GM23338 (cell line): Measurements from ENCODE around the gene PRPH2. TPM values are rescaled to one million over a fixed set of nuclear protein-coding genes. Genes with fewer than 3 reads are reported as not detected.

Source experiments
- ATAC-seq: fragments of 200-7000 bp; cut with Tn5 transposase; 3 replicates; pipeline ENCODE4 v1.9.1; 2020
- DNase-seq: peaks from one replicate; pipeline ENCODE4 v3.0.0-alpha.2; 2015; ENCODE audit warnings: low spot score
- H2AFZ ChIP-seq: fragments of 200-600 bp; sonication (generic); 2 replicates; pipeline ENCODE4 v1.8.0; 2016; ENCODE audit warnings: antibody characterized with exemption, mild to moderate bottlenecking, moderate library complexity
- H3F3A ChIP-seq: fragments of 200-600 bp; sonication (generic); replicated peaks from 2 replicates; pipeline ENCODE4 v1.8.0; 2017; ENCODE audit warnings: antibody characterized with exemption, mixed run types, low read depth
- H3K27ac ChIP-seq: fragments of 200-600 bp; sonication (generic); 2 replicates; pipeline ENCODE4 v1.6.1; 2016; ENCODE audit warnings: low read depth
- H3K27me3 ChIP-seq: fragments of 200-600 bp; sonication (generic); 2 replicates; pipeline ENCODE4 v1.8.0; 2016; ENCODE audit warnings: mild to moderate bottlenecking, mixed run types, moderate library complexity; ENCODE audit not compliant: insufficient read depth
- H3K36me3 ChIP-seq: fragments of 200-600 bp; sonication (generic); 2 replicates; pipeline ENCODE4 v1.8.0; 2016; ENCODE audit warnings: mild to moderate bottlenecking; ENCODE audit not compliant: insufficient read depth
- H3K4me1 ChIP-seq: fragments of 200-600 bp; sonication (generic); 2 replicates; pipeline ENCODE4 v1.8.0; 2016; ENCODE audit warnings: mild to moderate bottlenecking, moderate library complexity; ENCODE audit not compliant: insufficient read depth
- H3K4me2 ChIP-seq: fragments of 200-600 bp; sonication (generic); 2 replicates; pipeline ENCODE4 v1.7.1; 2017; ENCODE audit warnings: mixed run types
- H3K4me3 ChIP-seq: fragments of 200-600 bp; sonication (generic); 2 replicates; pipeline ENCODE4 v1.6.1; 2016; ENCODE audit warnings: mixed run types
- H3K79me2 ChIP-seq: fragments of 200-600 bp; sonication (generic); replicated peaks from 2 replicates; pipeline ENCODE4 v1.8.0; 2017; ENCODE audit warnings: mild to moderate bottlenecking; ENCODE audit not compliant: insufficient read depth
- H3K9me2 ChIP-seq: fragments of 200-600 bp; sonication (generic); 2 replicates; pipeline ENCODE4 v1.8.0; 2017; ENCODE audit not compliant: insufficient read depth
- H4K20me1 ChIP-seq: fragments of 200-600 bp; sonication (generic); replicated peaks from 2 replicates; pipeline ENCODE4 v1.8.0; 2017; ENCODE audit warnings: mild to moderate bottlenecking; ENCODE audit not compliant: insufficient read depth
- H3K27ac Mint-ChIP-seq: 2 replicates; pipeline ENCODE4 v1.8.0; 2020; ENCODE audit warnings: inconsistent platforms, mild to moderate bottlenecking, moderate library complexity, mixed read lengths
- H3K27me3 Mint-ChIP-seq: 3 replicates; pipeline ENCODE4 v1.8.0; 2022; ENCODE audit warnings: low read depth, mild to moderate bottlenecking, moderate library complexity, mixed read lengths, inconsistent platforms; ENCODE audit not compliant: insufficient read depth, poor library complexity
- H3K36me3 Mint-ChIP-seq: 3 replicates; pipeline ENCODE4 v1.8.0; 2021; ENCODE audit warnings: low read depth, mild to moderate bottlenecking, inconsistent platforms, moderate library complexity, mixed read lengths
- H3K4me1 Mint-ChIP-seq: 3 replicates; pipeline ENCODE4 v1.8.0; 2020; ENCODE audit warnings: mild to moderate bottlenecking, inconsistent platforms, mixed read lengths
- H3K4me3 Mint-ChIP-seq: 3 replicates; pipeline ENCODE4 v1.8.0; 2021; ENCODE audit warnings: moderate library complexity, mild to moderate bottlenecking, inconsistent platforms, mixed read lengths
- H3K9me3 Mint-ChIP-seq: 3 replicates; pipeline ENCODE4 v1.8.0; 2020; ENCODE audit warnings: moderate library complexity, mild to moderate bottlenecking, inconsistent platforms, mixed read lengths
- CREB1 ChIP-seq: fragments of 250-450 bp; sonication (Bioruptor Pico); IDR thresholded peaks from 2 replicates; pipeline ENCODE4 v1.5.0; 2020; ENCODE audit warnings: low read depth, mild to moderate bottlenecking, moderate library complexity
- CTCF ChIP-seq, 2 experiments: fragments of 200-600 bp in 1 of 2; sonication (generic) in 1 of 2; conservative IDR thresholded peaks; 2 replicates each; pipeline versions ENCODE4 v1.5.1 to v1.6.1; 2016 to 2017; ENCODE audit warnings: antibody characterized with exemption in 2 of 2, low read depth in 2 of 2, mild to moderate bottlenecking in 2 of 2, moderate library complexity in 1 of 2
- ETS1 ChIP-seq: IDR thresholded peaks from 2 replicates; pipeline ENCODE4 v1.6.1; 2016; ENCODE audit warnings: antibody characterized with exemption
- EZH2 ChIP-seq: fragments of 200-600 bp; sonication (generic); IDR thresholded peaks from one replicate; pipeline ENCODE4 v1.8.0; 2017; ENCODE audit warnings: antibody characterized with exemption, mild to moderate bottlenecking, low read depth; ENCODE audit not compliant: unreplicated experiment
- EZH2phosphoT487 ChIP-seq: fragments of 200-600 bp; sonication (generic); IDR thresholded peaks from one replicate; pipeline ENCODE4 v1.8.1; 2018; ENCODE audit warnings: antibody characterized with exemption; ENCODE audit not compliant: unreplicated experiment
- JUNB ChIP-seq: IDR thresholded peaks from one replicate; pipeline ENCODE4 v1.6.1; 2016; ENCODE audit warnings: antibody characterized with exemption; ENCODE audit not compliant: unreplicated experiment
- NANOG ChIP-seq: IDR thresholded peaks from 2 replicates; pipeline ENCODE4 v1.6.1; 2016; ENCODE audit warnings: antibody characterized with exemption, borderline replicate concordance
- POLR2AphosphoS5 ChIP-seq: IDR thresholded peaks from 2 replicates; pipeline ENCODE4 v1.6.1; 2016; ENCODE audit warnings: antibody characterized with exemption, low read depth
- REST ChIP-seq: IDR thresholded peaks from one replicate; pipeline ENCODE4 v1.6.1; 2018; ENCODE audit warnings: antibody characterized with exemption; ENCODE audit not compliant: unreplicated experiment
- STAT1 ChIP-seq: IDR thresholded peaks from one replicate; pipeline ENCODE4 v1.6.1; 2016; ENCODE audit warnings: antibody characterized with exemption; ENCODE audit not compliant: unreplicated experiment
- ZNF114 ChIP-seq: fragments of 250-450 bp; sonication (Bioruptor Pico); IDR thresholded peaks from 2 replicates; pipeline ENCODE4 v1.5.0; 2020; ENCODE audit warnings: mild to moderate bottlenecking, moderate library complexity
- ZNF331 ChIP-seq: fragments of 250-450 bp; sonication (Bioruptor Pico); IDR thresholded peaks from 2 replicates; pipeline ENCODE4 v1.5.0; 2020; ENCODE audit warnings: low read depth, mild to moderate bottlenecking, moderate library complexity
- ZNF462 ChIP-seq: fragments of 250-450 bp; sonication (Bioruptor Pico); IDR thresholded peaks from 2 replicates; pipeline ENCODE4 v1.5.0; 2020; ENCODE audit warnings: mild to moderate bottlenecking, moderate library complexity
- polyA plus RNA-seq: library from polyadenylated mRNA; unstranded; fragments of >200 nt; fragmentation: Nextera tagmentation; extraction: Ambion mirVana; gene quantifications from 2 replicates; pipeline ENCODE4 v1.2.1, GENCODE V29; 2016
- total RNA-seq: library from RNA; depleted of rRNA; stranded (reverse); fragments of >200 nt; shearing (Covaris generic); gene quantifications from 2 replicates; pipeline ENCODE4 v1.2.3, GENCODE V29; 2014

PRPH2 gene
- total and polyA plus RNA-seq, 2 experiments from 2014 or later = 0.50 to 0.52 TPM

- no peak overlapping the region for H3K4me3 Mint-ChIP-seq
- no peaks in the 10 kb centered on the region for H3K79me2 ChIP-seq
- TF ChIP-seq CTCF (conservative IDR thresholded peaks at IDR 0.05; ENCODE audit: low read depth in 2 of 2) (no peak), ETS1 (no peak), JUNB (no peak), ZNF331 (no peak), NANOG (no peak), ZNF462 (CRISPR knock-in tag) (no peak), ZNF114 (no peak), STAT1 (no peak), EZH2phosphoT487 (no peak), EZH2 (no peak), CREB1 (CRISPR knock-in tag) (no peak), POLR2AphosphoS5 (no peak), REST (no peak)
- no peak overlapping the region for H3K4me2 ChIP-seq
- no peak overlapping the region for H3K4me3 ChIP-seq
- H3K4me1 ChIP-seq = no peaks in the 10 kb centered on the region
- peaks cover 4% of the 10 kb centered on the region for H3K4me1 Mint-ChIP-seq
- H2AFZ ChIP-seq = no peak overlapping the region; the same call in 1 of the 2 replicates
- ATAC-seq (no peak), DNase-seq (no peak)
- H3K27me3 Mint-ChIP-seq = peaks cover 15% of the 10 kb centered on the region
- no peaks in the 10 kb centered on the region for H3K9me3 Mint-ChIP-seq
- no peaks in the 10 kb centered on the region for H3K9me2 ChIP-seq
- no peaks in the 10 kb centered on the region for H3K36me3 Mint-ChIP-seq
- H4K20me1 ChIP-seq = no peaks in the 10 kb centered on the region
- no peaks in the 10 kb centered on the region for H3K36me3 ChIP-seq
- no peak overlapping the region for H3K27ac ChIP-seq
- no peaks in the 10 kb centered on the region for H3F3A ChIP-seq
- H3K27me3 ChIP-seq = no peaks in the 10 kb centered on the region
- H3K27ac Mint-ChIP-seq = no peak overlapping the region
Observed at GRCh38 chr6:42729731-42730130, 7.3 kb upstream of the PRPH2 start.
